DOHH2 (cell line): ENCODE results near the gene CBLN4.

ENCODE experiments used
- CTCF ChIP-seq: fragments of 200-600 bp; sonication (generic); IDR thresholded peaks from one replicate; pipeline ENCODE4 v1.5.1; 2014; ENCODE audit warnings: antibody characterized with exemption, mild to moderate bottlenecking, low read depth, low read length; ENCODE audit not compliant: poor library complexity, severe bottlenecking
- EZH2phosphoT487 ChIP-seq: fragments of 200-600 bp; sonication (generic); IDR thresholded peaks from 2 replicates; pipeline ENCODE4 v1.6.1; 2017; ENCODE audit warnings: borderline replicate concordance, mild to moderate bottlenecking, antibody characterized with exemption, low read length, moderate library complexity, mixed read lengths

GRCh38 chr20:56018716-56019115, 13.4 kb upstream of the CBLN4 start:
- no peak for TF ChIP-seq CTCF
- no peak for TF ChIP-seq EZH2phosphoT487
